HG03280 (cell line): ENCODE results near the gene PCDH18.
"Not testable (repeated sequence)": the region's sequence is repeated elsewhere in the genome, so short reads cannot be mapped to it uniquely, and the experiment has no call there.

ENCODE experiments used
- ATAC-seq: cut with Tn5 transposase; IDR thresholded peaks from one replicate; pipeline ENCODE4 v1.9.1; 2021; ENCODE audit warnings: mild to moderate bottlenecking, moderate library complexity; ENCODE audit not compliant: unreplicated experiment

The PCDH18 gene

GRCh38 chr4:137531986-137532868, at the start of gene PCDH18:
PCDH18 (minus strand) TSS chr4:137532494; CDS start chr4:137532088, 406 bp downstream.
- ATAC-seq, result peak; percentile 62

- ATAC-seq, result no peak
These were observed 44.2 kb upstream of the PCDH18 start for GRCh38 chr4:137576446-137576845.

- no peak for ATAC-seq
These were observed 40.4 kb upstream of the PCDH18 start for GRCh38 chr4:137572647-137573046.

GRCh38 chr4:137572163-137572562, 39.9 kb upstream of the PCDH18 start:
- no peak for ATAC-seq

GRCh38 chr4:137559801-137560200, 27.5 kb upstream of the PCDH18 start:
- no peak for ATAC-seq

- no peak for ATAC-seq
These were observed 26.7 kb upstream of the PCDH18 start for GRCh38 chr4:137558951-137559350.

GRCh38 chr4:137545461-137545861, 13.2 kb upstream of the PCDH18 start:
- ATAC-seq, result no peak

- no peak for ATAC-seq
These were observed 11.4 kb upstream of the PCDH18 start for GRCh38 chr4:137543648-137544047.

- ATAC-seq, result no peak
These were observed 10.9 kb upstream of the PCDH18 start for GRCh38 chr4:137543198-137543597.

- no peak for ATAC-seq
These were observed 9.8 kb upstream of the PCDH18 start for GRCh38 chr4:137541876-137542646.

- no peak for ATAC-seq
These were observed 8.9 kb upstream of the PCDH18 start for GRCh38 chr4:137541181-137541580.

- ATAC-seq, result no peak
These were observed 8.1 kb upstream of the PCDH18 start for GRCh38 chr4:137540356-137540755.

GRCh38 chr4:137538526-137538925, 6.2 kb upstream of the PCDH18 start:
- ATAC-seq, result no peak

GRCh38 chr4:137537807-137538206, 5.5 kb upstream of the PCDH18 start:
- not testable (repeated sequence) for ATAC-seq

GRCh38 chr4:137536789-137537561, 4.7 kb upstream of the PCDH18 start:
- no peak for ATAC-seq

- ATAC-seq, result no peak
These were observed 3.4 kb upstream of the PCDH18 start for GRCh38 chr4:137535718-137536117.

GRCh38 chr4:137534516-137534915, 2.2 kb upstream of the PCDH18 start:
- ATAC-seq, result no peak

GRCh38 chr4:137533855-137534254, 1.6 kb upstream of the PCDH18 start:
- no peak for ATAC-seq

GRCh38 chr4:137532869-137533236, 559 bp upstream of the PCDH18 start:
- ATAC-seq, result peak; percentile 41

GRCh38 chr4:137531168-137531985, 917 bp downstream of the PCDH18 start:
- no peak for ATAC-seq
